NCI-H1092 treated with DMSO at 0.1 percent for 48 hours (cell line): ENCODE measurements around the gene MAP2K1.

Experiments
- DNase-seq: peaks from one replicate; lab custom pipeline; 2025; lab: John Stamatoyannopoulos, UW

The MAP2K1 gene

GRCh38 chr15:66394472-66394871 is 7.8 kb downstream of the MAP2K1 start:
- DNase-seq = no peak

- DNase-seq = no peak
Measured at GRCh38 chr15:66394915-66395314, 8.2 kb downstream of the MAP2K1 start.

GRCh38 chr15:66399276-66399675 is 12.6 kb downstream of the MAP2K1 start:
- DNase-seq = no peak

GRCh38 chr15:66400351-66400774 is 13.7 kb downstream of the MAP2K1 start:
- DNase-seq = no peak

- no peak for DNase-seq
Measured at GRCh38 chr15:66401130-66402021, 14.7 kb downstream of the MAP2K1 start.

GRCh38 chr15:66402761-66403284 is 16.1 kb downstream of the MAP2K1 start:
- DNase-seq = no peak

GRCh38 chr15:66403323-66403722 is 16.6 kb downstream of the MAP2K1 start:
- no peak for DNase-seq

GRCh38 chr15:66404122-66404521 is 17.4 kb downstream of the MAP2K1 start:
- DNase-seq = no peak

- no peak for DNase-seq
Measured at GRCh38 chr15:66404532-66404931, 17.8 kb downstream of the MAP2K1 start.

- DNase-seq = no peak
Measured at GRCh38 chr15:66405007-66405406, 18.3 kb downstream of the MAP2K1 start.

GRCh38 chr15:66405615-66406014 is 18.9 kb downstream of the MAP2K1 start:
- no peak for DNase-seq

- no peak for DNase-seq
Measured at GRCh38 chr15:66408254-66408653, 21.5 kb downstream of the MAP2K1 start.

GRCh38 chr15:66408675-66409282 is 22.1 kb downstream of the MAP2K1 start:
- no peak for DNase-seq

GRCh38 chr15:66409565-66410108 is 22.9 kb downstream of the MAP2K1 start:
- no peak for DNase-seq

GRCh38 chr15:66411190-66411589 is 24.5 kb downstream of the MAP2K1 start:
- DNase-seq = no peak

- DNase-seq = no peak
Measured at GRCh38 chr15:66412220-66412619, 25.5 kb downstream of the MAP2K1 start.

- no peak for DNase-seq
Measured at GRCh38 chr15:66413579-66413978, 26.9 kb downstream of the MAP2K1 start.

GRCh38 chr15:66415360-66415759 is 28.6 kb downstream of the MAP2K1 start:
- no peak for DNase-seq

GRCh38 chr15:66417736-66418135 is 31.0 kb downstream of the MAP2K1 start:
- DNase-seq = no peak

- DNase-seq = no peak
Measured at GRCh38 chr15:66419471-66419870, 32.8 kb downstream of the MAP2K1 start.

- no peak for DNase-seq
Measured at GRCh38 chr15:66422347-66422746, 35.6 kb downstream of the MAP2K1 start.

- DNase-seq = no peak
Measured at GRCh38 chr15:66423149-66423548, 36.4 kb downstream of the MAP2K1 start.
